ENCODE measurements around the gene DRD4.

DRD4 gene

GRCh38 chr11:623349-623869 lies 13.7 kb upstream of the DRD4 start:
- no peak for DNase-seq

- DNase-seq, result no peak
Observed at GRCh38 chr11:623999-624704, 12.9 kb upstream of the DRD4 start.

GRCh38 chr11:624705-625635 lies 12.1 kb upstream of the DRD4 start, which contains the start of gene CDHR5:
Gene CDHR5 (minus strand): TSS chr11:624955. CDS start chr11:624902, 53 bp downstream.
- no peak for DNase-seq

- no peak for DNase-seq
Observed at GRCh38 chr11:625636-626268, 11.3 kb upstream of the DRD4 start.

GRCh38 chr11:626475-627307 lies 10.4 kb upstream of the DRD4 start, which contains the start of gene SCT:
Gene SCT (minus strand): TSS chr11:627181. CDS start chr11:627143, 38 bp downstream.
- no peak for DNase-seq

- no peak for DNase-seq
Observed at GRCh38 chr11:627308-627576, 9.8 kb upstream of the DRD4 start.

- DNase-seq, result no peak
Observed at GRCh38 chr11:628056-628455, 9.0 kb upstream of the DRD4 start.

GRCh38 chr11:629237-629583 lies 7.9 kb upstream of the DRD4 start:
- no peak for DNase-seq

- DNase-seq, result no peak
Observed at GRCh38 chr11:630871-631270, 6.2 kb upstream of the DRD4 start.

- no peak for DNase-seq
Observed at GRCh38 chr11:635945-636510, 1.0 kb upstream of the DRD4 start.

- DNase-seq, result no peak
Observed at GRCh38 chr11:637333-637592, 194 bp downstream of the DRD4 start.

- no peak for DNase-seq
Observed at GRCh38 chr11:637593-638521, 788 bp downstream of the DRD4 start.

GRCh38 chr11:638631-639331 lies 1.7 kb downstream of the DRD4 start:
- DNase-seq, result no peak

GRCh38 chr11:639332-639955 lies 2.4 kb downstream of the DRD4 start:
- no peak for DNase-seq

GRCh38 chr11:640021-640706 lies 3.1 kb downstream of the DRD4 start:
- DNase-seq, result no peak

GRCh38 chr11:641806-642370 lies 4.8 kb downstream of the DRD4 start:
- DNase-seq, result no peak

GRCh38 chr11:643366-643765 lies 6.3 kb downstream of the DRD4 start:
- no peak for DNase-seq

GRCh38 chr11:643849-644738 lies 7.0 kb downstream of the DRD4 start:
- no peak for DNase-seq

All from NCI-H1105 treated with DMSO at 0.1 percent for 48 hours (cell line).